Muscle of arm (tissue), 12 donors: ENCODE data around the gene EXOC4. TPM values are rescaled to one million over a fixed set of nuclear protein-coding genes. Genes with fewer than 3 reads are reported as not detected.
A peak's percentile ranks its signal among the peaks of the same experiment; 100 is the strongest.

Experiments used
- DNase-seq: peaks from one replicate; pipeline ENCODE4 v3.0.0-alpha.2; 2013
- polyA plus RNA-seq, 12 donors: library from polyadenylated mRNA; unstranded; fragments of 120-200 nt; gene quantifications; one replicate each; pipeline ENCODE4 v1.2.1, GENCODE V29; 2013; ENCODE audit not compliant: insufficient read length in 12 of 12

The EXOC4 gene
- polyA plus RNA-seq, 12 donors: 25.2 to 79.1 (median 55.5) TPM; not detected in 1

DNA sequence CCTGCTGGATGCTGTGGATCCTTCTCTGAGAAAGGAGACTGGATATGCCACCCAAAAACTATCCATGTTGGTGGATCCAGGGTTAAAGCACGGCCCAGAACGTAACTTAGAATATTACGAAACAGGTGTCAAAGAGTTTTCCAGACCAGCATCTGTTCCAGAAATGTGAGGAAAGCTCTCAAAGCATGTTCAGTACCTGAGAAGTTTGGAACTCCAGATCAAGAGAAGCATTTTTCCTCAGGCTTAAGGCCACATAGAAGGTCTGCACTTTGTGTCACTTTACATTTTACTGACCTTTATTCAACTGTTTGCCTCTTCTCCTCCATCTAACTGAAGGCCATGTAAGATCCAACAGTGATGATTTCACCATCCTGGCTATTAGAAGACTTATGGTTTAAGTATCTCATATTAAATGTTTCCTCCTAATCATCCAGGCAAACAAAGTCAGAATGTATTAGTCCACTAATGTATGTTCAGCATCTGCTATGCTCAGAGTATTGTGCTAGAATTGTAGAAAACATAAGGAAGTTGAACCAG is 533.6 kb downstream of the EXOC4 start:
- no peak for DNase-seq

DNA sequence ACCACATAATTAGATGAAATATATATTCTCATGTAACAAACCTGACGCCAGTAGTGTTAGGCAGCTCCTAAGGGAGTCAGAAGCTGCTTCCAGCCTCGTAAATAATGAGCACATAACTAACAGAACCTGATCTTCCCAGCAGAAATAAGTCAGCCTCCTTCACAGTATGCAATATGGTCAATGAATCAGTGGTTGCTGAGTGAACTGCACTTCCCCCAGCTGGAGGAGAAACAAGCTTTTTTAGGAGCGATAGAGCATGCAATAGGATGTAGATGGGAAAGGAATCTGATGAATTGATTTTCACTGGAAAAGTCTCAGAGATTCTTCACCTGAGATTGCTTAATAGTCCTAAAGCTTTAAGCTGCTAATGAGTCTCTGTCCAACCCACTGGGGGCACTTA is 537.1 kb downstream of the EXOC4 start:
- no peak for DNase-seq

DNA sequence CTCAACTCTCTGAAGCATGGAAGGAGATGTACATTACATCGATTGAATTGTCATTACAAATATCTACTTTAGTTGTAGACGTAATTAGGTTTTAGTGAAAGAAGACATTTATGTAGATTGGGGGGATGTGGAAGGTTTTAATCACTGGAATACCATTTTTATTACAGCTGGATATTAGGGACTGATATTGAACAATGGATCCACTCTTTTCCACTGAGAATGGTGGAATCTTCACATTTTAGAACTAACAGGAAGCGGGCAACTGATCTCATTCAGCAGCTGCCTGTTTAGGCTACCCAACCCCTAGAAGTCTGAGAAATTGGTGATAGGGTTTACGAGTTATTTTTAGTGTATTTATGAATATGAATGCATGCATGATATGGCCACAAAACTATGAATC is 538.0 kb downstream of the EXOC4 start:
- DNase-seq: no peak

DNA sequence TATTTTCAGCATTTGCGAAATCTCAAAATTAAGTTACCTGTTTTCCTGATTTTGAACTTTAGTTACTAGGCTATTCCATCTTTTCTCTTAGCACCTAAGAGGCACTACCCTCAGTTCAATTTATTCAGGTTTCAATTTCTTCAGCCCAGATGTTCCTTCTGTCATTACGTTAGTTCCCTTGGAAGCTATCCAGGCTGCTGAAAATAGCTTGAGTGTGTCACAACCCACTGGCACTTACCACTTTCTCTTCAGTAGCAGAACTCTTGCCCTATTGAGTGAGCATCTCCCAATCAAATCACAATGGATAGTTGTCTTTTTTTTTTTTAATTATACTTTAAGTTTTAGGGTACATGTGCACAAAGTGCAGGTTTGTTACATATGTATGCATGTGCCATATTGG is 541.6 kb downstream of the EXOC4 start:
- DNase-seq: no peak

DNA sequence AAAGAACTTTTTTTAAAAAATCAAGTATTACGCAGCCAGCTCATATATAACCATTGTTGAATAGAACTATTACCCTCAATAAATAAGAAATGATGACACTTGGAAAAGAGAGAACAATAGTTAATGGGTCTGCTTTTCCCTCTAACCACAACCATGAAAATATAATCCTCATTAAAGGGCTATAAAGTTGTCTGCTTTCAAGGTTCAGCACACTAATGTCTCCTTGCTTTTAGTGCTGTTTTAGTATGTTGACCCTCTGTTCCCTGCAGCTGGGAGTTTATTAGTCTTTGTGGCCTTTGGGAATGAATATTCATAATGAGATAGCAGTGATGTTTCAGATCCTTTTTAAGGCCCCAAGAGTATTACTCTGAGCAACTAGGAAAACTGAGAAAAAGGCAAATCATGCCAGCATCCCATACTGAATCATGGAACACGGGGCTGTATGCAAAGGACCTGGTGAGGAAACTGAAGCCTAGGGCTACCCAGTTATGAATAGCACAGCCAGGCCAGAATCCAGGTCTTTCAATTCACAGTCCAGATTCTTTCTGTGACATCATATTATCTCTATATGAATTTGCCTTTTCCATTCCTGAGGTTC is 542.3 kb downstream of the EXOC4 start:
- no peak for DNase-seq

DNA sequence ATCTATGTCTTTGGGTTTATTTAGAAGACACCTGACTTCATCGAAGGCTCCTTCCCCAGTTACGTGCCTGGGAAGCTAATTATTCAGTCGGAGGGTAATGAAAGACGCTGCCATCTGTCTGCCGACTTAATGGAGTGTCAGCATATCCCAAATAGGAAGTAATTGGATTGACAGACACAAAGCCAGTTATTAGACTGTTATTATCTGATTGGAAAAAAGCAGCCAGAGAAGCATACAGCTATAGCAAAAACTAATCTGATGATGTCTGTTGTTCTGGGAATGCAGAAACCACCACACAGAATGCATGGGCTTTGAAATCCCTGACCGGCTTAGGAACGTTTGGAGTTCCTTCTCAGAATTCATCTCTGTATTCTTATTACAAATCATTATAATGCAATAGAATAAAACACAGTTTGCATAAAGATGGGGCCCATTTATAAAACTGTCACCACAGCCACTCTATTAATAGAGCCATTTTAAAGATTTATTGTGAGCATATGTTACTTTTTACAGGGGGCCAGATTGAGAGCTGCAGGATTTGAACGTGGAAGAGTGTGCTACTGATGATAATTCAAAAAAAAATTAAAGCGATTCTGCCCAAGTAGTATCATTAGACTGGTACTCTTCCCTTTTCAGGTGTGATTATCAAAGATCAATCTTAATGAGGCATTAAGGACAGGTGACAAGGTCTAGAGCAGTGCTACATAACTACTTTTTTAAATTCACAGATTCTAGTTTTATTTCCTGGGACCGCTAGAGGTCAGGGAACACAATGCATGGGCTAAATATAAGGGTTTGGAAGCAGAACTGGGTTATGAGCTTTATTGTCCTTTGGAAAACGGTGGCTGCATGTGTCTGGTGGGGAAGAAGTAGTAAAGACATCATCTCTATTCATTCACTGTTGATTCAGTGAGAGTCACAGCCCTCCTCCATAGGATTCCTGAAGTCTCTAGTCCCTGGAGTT is 544.2 kb downstream of the EXOC4 start:
- no peak for DNase-seq

DNA sequence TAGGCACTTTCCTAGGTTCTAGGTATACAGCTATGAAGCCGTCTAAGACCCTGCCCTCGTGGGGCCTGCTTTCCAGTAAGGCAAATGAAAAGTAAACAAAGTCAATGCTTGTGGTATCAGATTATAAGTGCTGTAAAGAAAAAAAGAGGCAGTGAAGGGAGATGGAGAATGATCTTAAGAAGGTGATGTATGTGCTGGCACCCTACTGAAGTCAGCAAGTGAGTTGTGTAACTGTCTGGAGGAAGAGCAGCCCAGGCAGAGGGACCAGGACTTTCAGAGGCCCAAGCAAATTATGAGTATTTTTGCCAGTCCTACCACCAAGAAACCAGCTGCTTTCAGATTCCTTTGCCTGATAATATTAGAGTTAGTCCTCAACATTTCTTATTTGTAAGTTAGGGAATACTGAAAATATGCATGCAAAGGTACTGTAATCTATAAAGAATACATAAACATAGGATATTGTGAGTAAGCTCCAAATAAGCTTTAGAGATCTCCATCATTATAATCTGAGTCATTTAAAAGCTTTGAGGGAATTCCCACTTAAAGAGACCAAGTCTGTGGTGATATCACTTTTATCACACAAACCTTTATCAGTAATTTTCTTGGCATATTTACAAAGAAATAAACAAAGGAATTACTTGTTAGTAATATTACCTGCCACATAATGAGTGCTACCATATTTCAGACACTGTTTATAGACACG is 545.1 kb downstream of the EXOC4 start:
- no peak for DNase-seq

DNA sequence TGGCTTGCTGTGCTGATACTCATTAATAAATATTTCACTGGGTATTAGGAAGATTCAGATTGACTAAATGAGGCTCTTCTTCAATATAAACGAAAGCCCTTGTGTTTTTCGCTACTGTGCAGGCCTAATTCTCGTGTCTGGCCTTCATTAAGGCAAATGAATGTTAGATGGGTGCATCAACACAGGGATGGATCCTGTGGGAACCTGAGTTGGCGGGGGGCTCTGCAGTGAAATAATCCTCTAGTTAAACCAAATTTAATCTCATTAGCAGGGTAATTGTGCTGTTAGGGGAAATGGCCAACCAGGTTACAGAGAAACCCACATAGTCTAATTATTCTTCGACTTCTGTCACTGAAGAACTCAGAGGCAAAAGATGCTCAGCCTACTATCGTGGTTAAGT is 548.5 kb downstream of the EXOC4 start:
- no peak for DNase-seq

DNA sequence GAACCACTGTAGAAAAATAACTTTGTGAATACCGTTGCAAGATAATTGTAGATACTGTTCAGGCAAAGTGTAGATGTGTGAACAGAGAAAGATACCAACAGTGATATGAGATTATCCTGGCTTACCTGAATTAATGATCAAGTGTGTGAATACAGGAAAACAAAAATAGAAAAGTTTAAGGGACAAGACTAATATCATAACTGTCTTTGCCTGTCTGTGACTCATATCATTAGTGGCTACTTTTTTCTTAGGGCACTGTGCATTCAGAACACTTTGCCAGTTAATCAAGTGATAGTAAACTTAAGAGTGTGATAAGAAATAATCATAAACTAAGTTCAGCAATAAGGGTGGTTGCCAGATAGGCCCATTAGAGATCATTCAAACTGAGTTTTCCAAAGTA is 551.2 kb downstream of the EXOC4 start:
- DNase-seq: no peak

DNA sequence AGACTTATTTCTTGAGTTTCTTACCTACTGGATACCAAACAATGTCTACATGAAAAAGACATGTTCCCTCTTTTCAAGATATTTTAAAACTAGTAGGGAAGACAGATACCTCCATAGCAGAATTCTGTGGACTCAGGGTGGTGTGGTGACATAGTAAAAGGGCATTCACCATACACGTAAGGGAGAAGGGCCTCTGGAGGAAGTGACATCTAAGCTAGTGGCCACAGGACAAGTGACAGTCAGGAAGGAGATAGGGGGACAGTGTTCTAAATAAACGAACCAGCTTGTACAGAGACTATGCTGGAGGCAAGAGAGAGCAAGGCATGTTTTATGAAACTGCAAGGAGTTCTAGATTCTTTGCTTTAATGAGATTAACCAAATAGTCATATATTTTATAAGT is 552.5 kb downstream of the EXOC4 start:
- no peak for DNase-seq

DNA sequence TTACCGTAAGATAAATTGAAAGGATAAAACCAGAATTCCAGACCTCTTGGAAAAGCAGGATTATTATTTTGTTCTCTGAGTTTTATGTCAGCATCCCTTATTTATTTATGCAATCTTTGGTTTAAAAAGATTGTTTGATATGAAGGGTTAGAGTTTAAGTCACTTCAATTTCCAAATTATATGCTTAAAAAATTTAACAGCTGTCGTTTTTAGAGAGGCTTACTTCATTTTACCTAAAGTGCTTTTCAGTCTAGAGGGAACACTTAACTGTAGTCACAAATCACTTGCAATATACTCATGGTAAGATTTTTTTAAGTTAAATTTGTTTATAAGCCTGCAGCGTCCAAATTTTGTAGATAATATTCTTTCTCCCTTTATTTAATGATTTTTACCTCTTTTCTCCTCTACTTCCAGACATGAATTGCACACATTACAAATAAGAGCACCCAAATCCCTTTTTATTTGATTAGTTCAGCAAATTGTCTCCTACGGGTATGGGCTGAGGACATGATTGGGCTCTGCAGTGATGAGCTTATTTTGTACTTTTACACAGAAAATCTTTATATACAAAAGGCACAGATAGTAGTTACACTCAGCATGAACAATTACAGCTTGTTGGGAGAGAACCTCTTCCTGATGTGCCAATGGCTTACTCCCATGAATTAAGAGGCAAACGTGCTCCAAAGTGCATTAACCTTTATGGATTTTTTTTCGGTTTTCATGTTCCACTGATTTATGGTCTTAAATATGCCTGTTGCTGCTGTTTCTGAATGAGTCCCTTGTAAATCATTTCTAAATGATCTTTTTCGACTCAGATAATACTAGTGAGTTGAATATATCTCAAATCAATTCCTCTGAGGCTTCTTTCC is 555.0 kb downstream of the EXOC4 start:
- DNase-seq: no peak

DNA sequence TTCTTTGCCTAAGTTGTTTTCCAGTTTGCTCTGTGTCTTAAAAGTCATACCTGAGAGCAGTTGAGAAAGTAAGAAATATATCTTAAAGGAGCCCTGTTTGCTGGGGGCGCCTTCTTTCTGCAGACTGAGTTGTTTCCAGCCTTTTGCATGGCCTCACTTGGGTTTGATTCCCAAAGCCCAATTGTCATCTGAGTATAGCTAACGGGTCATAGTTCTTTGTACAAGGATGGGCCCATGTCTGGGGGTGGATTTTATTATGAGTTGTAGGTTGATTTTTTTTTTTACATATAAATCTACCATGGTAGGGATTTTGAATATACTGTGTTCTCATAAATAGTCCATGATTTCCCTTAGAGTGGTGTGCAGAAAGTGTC is 555.6 kb downstream of the EXOC4 start:
- no peak for DNase-seq

DNA sequence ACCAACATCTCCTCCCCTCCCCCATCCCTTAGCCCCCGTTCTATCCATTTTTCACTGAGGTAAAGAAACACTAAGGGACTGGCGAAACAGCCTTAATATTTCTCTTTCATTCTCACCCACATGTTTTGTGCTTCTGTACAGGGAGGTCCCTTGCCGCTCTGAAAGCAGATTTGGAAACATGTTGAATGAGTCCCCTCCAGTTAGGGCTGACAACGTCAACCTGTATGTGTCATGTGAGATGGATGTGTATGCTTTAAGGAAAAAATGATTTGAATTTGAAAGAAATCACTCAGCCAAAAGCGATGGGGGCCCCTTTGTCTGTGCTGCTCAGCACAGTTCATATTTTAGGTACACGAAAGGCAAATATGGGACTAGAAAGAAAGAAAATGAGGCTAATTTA is 560.0 kb downstream of the EXOC4 start:
- no peak for DNase-seq

DNA sequence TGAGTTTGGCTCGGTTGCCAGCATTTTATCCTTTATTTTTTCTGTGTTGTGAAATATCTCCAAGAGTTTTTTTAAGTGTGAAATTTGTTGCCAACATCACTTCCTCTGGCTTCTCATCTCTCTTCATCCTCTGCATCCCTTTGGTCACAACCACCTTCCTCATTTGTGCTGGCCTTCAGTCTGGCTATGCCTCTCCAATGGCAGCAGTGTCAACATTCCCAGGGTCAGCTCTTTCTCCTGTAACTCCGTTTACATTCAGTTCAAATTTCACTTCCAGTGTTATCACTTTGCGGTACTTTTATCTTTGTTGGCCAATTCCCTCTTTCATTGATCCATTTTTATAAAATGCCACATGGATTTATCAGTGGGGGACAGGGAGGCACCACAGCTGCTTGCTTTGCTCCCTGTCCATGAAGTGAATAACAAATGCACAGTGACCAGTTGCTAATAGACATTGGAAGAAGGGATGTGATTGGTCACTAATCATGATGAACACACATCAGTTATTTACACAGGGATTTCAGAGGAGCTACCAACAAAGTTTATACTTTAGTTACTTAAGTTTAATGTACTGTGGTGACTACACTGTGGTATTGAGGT is 562.8 kb downstream of the EXOC4 start:
- no peak for DNase-seq

DNA sequence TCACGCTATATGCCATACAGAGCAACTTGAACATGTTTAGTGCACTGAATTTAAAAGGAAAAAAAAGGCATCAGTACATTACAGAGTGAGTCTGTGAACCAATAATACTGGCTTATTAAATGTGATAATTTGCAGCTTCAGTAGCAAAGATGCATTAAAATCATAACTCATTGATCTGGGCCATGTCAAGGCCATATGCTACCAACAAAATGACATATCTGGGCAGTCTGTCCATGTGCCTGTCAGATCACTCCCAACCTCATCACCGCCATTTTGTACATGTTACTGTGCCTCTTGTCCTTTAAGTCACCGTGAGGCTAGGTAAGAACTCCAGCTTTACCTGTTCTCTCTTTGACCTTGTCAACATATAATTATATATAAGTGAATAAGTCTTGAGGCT is 566.8 kb downstream of the EXOC4 start:
- no peak for DNase-seq

DNA sequence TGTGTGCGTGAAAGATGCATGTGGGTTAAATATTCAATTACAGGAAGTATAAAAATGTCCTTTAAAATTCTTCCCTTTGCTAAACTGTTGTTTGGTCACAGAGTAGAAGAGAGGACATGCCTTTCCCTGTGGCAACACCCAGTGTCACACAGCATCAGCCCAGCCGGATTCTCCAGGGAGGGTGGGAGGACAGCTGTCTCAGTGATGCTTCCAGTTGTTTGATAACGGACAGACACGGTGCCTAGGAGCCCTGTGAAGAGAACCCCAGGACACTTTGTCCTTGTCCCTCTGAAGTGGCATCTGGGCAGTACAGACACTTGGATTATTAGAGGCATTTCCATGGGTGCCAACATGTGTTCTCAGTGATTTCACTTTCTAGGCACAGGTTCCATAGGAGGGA is 567.7 kb downstream of the EXOC4 start:
- no peak for DNase-seq

DNA sequence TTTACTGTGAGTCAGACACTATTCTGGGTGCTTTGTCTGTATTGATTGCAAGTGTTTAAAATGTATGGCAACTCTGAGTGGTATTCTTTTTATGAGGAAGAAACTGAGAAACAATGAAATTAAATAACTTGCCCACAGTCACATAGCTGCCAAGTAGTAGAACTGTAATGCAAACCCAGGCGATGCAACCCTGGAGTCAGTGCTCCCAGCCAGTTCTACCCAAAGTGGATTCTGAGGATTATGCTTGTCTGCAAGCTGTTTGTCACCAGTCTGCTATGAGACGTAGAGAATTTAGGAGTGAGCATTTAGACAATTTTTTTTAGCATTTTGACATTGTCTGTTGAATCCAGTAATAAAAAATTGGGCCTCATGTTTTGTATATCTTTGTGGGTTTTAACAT is 568.3 kb downstream of the EXOC4 start:
- DNase-seq: no peak

DNA sequence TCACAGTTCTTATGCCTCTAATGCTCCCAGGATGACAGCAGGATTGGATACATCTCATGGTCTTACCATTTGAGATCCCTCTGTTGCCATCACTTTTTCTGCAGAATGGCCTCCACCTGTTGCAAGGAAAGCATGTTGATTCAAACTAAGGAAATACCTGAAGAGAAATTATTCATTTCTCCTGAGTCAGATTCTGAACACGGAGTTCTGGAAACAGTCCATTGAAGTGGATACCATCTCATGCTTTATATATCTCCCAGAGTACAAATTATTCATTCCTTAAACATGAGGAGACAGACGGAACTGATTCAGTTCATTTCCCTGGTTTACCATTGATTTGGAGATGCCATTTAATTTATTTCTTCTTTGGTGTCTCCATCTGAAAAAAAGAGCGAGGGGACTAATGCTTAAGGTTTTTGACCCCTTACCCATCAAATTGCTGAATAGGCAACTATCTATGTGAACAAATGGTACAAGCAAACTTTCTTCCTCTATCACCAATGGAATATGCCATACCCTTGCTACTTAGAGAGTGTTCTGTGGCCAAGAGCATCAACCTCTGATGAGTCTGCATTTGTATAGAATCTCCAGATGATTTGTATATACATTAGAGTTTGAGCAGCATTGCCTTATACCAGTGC is 569.2 kb downstream of the EXOC4 start:
- no peak for DNase-seq

DNA sequence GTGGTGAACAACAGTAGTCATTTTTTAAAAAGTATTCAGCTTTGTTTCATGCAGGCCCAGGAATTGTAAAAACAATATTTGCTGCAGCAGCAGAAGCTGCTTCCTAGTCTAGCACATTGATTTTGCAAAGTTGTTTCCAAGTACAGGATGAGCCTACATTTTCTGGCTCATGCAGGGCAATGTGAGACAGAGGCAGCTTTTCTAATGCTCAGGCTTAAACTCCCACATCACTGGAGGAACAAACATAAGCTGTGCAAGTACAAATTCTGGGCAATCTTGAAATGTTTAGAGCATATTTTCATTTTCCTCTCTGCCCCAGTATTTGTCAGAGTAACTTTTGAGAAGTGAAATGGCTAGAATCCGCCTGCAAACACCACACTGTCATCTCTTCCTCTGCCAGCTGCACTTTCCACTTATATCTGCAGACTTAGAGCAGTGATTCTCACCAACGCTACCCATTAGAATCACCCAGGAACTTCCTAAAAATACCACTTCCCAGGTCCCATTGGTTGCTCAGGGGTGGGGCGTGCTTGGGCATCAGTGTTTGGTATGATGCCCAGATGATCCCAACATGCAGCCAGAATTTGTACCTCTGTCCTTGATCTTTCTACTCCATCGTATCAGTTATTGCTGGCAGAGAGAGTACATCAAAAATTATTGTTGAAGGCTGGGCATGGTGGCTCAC is 570.1 kb downstream of the EXOC4 start:
- DNase-seq: peak; percentile 26

DNA sequence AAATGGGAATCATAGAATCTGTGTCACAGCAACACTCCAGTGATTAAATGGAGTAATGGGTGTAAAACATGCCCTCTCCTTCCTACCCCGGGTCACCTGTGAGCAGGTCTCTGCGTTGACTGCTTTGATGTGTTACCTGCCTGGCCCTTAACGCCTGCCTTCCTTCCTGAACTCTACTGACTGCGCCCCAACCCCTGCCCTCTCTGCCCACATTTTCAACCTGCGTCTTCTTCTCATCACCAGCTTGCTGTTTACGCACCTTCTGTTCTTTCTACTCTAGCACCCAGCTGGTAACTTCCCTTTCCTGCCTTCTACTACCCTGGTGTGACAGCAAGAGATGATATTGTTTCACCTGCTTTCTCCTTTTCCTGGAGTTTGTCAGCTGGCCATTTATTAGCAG is 571.3 kb downstream of the EXOC4 start:
- DNase-seq: no peak
